Measurements from ENCODE around the gene PAQR8. TPM values are rescaled to one million over a fixed set of nuclear protein-coding genes. Genes with fewer than 3 reads are reported as not detected.

The PAQR8 gene
- polyA plus RNA-seq, 1 donor from 2014 or later: 1.8 TPM

DNA sequence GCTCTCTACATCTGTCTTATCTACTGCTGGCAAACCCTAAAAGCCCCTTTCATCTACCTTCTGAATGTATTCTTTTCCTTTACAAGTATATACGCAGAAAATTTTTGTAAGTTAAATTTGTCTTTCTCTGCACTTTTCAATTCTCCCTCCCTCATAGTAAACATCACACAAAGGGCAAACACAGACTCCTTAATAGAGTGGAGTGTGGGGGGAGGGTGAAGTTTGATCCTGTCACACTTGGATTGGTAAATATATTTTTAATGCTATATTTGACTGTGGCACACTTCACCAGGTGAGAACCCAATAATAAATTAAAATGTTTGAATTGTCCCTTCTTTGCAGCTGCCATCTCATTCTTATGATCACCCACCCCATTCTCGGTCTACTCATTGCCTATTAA, 33.2 kb upstream of the PAQR8 start:
- no peak overlapping the region for H3K4me3 ChIP-seq (ENCODE audit: low read length)
- TF ChIP-seq EZH2 (IDR thresholded peaks at IDR 0.05; ENCODE audit: borderline replicate concordance, insufficient read depth, low read length, poor library complexity, severe bottlenecking): no peak
- no peak for TF ChIP-seq TAF1 (IDR thresholded peaks at IDR 0.05; ENCODE audit: low read depth)
- TF ChIP-seq MXI1 (conservative IDR thresholded peaks at IDR 0.05; ENCODE audit: poor library complexity, severe bottlenecking): no peak
- TF ChIP-seq EP300 (conservative IDR thresholded peaks at IDR 0.05; ENCODE audit: poor library complexity, severe bottlenecking): no peak
- TF ChIP-seq SMC3 (conservative IDR thresholded peaks at IDR 0.05; ENCODE audit: poor library complexity): no peak
- TF ChIP-seq CTCF (IDR thresholded peaks at IDR 0.05; ENCODE audit: poor library complexity, severe bottlenecking): no peak
- TF ChIP-seq POLR2AphosphoS5 (IDR thresholded peaks at IDR 0.05): no peak
- TF ChIP-seq REST (IDR thresholded peaks at IDR 0.05; ENCODE audit: borderline replicate concordance): no peak
- TF ChIP-seq RAD21 (conservative IDR thresholded peaks at IDR 0.05): no peak
- no peaks in the 10 kb centered on the region for H3K9me2 ChIP-seq (ENCODE audit: insufficient read depth, low read length)
- H3K9ac ChIP-seq (ENCODE audit: low read length): no peak overlapping the region
- no peak overlapping the region for H2AFZ ChIP-seq (ENCODE audit: low read depth, low read length)
- H3K9me3 ChIP-seq (ENCODE audit: low read length): no peaks in the 10 kb centered on the region
- H3K27ac ChIP-seq (ENCODE audit: low read length): no peak overlapping the region
- no peak overlapping the region for H3K4me2 ChIP-seq (ENCODE audit: low read length)
- H4K20me1 ChIP-seq (ENCODE audit: insufficient read depth): no peaks in the 10 kb centered on the region
- no peaks in the 10 kb centered on the region for H3K79me2 ChIP-seq (replicated peaks; ENCODE audit: insufficient read depth, low read length)
- no peaks in the 10 kb centered on the region for H3K27me3 ChIP-seq (ENCODE audit: insufficient read depth, low read depth, low read length)
- no peaks in the 10 kb centered on the region for H3F3A ChIP-seq (ENCODE audit: insufficient read depth, low read length, poor library complexity, severe bottlenecking)
- H3K36me3 ChIP-seq (ENCODE audit: insufficient read depth, low read length): no peaks in the 10 kb centered on the region

DNA sequence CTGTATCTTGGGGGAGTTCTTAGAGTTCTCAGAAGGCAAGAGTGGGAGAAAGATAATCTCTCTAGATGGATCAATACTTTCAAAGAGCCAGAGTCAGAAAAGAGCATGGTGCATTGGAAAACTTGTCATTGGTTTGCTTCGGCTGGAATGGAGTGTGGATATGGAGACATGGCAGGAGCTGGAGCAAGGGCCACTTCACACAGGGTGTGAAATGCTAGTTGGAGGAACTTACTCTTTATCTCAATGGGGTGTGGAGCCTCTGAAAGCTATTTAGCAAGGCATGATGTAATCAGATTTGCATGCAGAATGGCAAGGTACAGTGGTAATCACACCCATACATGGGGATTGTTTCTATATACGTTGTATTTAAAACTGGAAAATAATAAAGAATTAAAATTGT, 31.5 kb upstream of the PAQR8 start:
- H3K79me2 ChIP-seq (replicated peaks; ENCODE audit: insufficient read depth, low read length): no peaks in the 10 kb centered on the region
- no peak overlapping the region for H3K27ac ChIP-seq (ENCODE audit: low read length)
- no peak overlapping the region for H3K4me2 ChIP-seq (ENCODE audit: low read length)
- H3K4me3 ChIP-seq (ENCODE audit: low read length): no peak overlapping the region
- H3K36me3 ChIP-seq (ENCODE audit: insufficient read depth, low read length): no peaks in the 10 kb centered on the region
- no peaks in the 10 kb centered on the region for H4K20me1 ChIP-seq (ENCODE audit: insufficient read depth)
- no peaks in the 10 kb centered on the region for H3K27me3 ChIP-seq (ENCODE audit: insufficient read depth, low read depth, low read length)
- no peaks in the 10 kb centered on the region for H3F3A ChIP-seq (ENCODE audit: insufficient read depth, low read length, poor library complexity, severe bottlenecking)
- no peak for TF ChIP-seq RAD21 (conservative IDR thresholded peaks at IDR 0.05)
- TF ChIP-seq TAF1 (IDR thresholded peaks at IDR 0.05; ENCODE audit: low read depth): no peak
- TF ChIP-seq REST (IDR thresholded peaks at IDR 0.05; ENCODE audit: borderline replicate concordance): no peak
- no peak for TF ChIP-seq POLR2AphosphoS5 (IDR thresholded peaks at IDR 0.05)
- TF ChIP-seq EZH2 (IDR thresholded peaks at IDR 0.05; ENCODE audit: borderline replicate concordance, insufficient read depth, low read length, poor library complexity, severe bottlenecking): no peak
- TF ChIP-seq EP300 (conservative IDR thresholded peaks at IDR 0.05; ENCODE audit: poor library complexity, severe bottlenecking): no peak
- no peak for TF ChIP-seq MXI1 (conservative IDR thresholded peaks at IDR 0.05; ENCODE audit: poor library complexity, severe bottlenecking)
- TF ChIP-seq SMC3 (conservative IDR thresholded peaks at IDR 0.05; ENCODE audit: poor library complexity): no peak
- TF ChIP-seq CTCF (IDR thresholded peaks at IDR 0.05; ENCODE audit: poor library complexity, severe bottlenecking): no peak
- H3K9ac ChIP-seq (ENCODE audit: low read length): no peak overlapping the region
- H3K9me2 ChIP-seq (ENCODE audit: insufficient read depth, low read length): no peaks in the 10 kb centered on the region
- H2AFZ ChIP-seq (ENCODE audit: low read depth, low read length): no peak overlapping the region
- H3K9me3 ChIP-seq (ENCODE audit: low read length): no peaks in the 10 kb centered on the region
